ENCODE results near the gene CAPRIN1.
"Not testable (repeated sequence)": the region's sequence is repeated elsewhere in the genome, so short reads cannot be mapped to it uniquely, and the experiment has no call there.

Gene CAPRIN1

GRCh38 chr11:34050581-34051348 lies 766 bp upstream of the CAPRIN1 start:
- peak overlapping the region; percentile 73 for H3K4me3 ChIP-seq (ENCODE audit: low read length)
- TF ChIP-seq CTCF (conservative IDR thresholded peaks at IDR 0.05; ENCODE audit: low read length), result no peak
- peak; percentile 77 for DNase-seq (ENCODE audit: low read depth)

GRCh38 chr11:34052036-34052607 lies 591 bp downstream of the CAPRIN1 start:
- TF ChIP-seq CTCF (conservative IDR thresholded peaks at IDR 0.05; ENCODE audit: low read length), result no peak
- peak; percentile 80 for DNase-seq (ENCODE audit: low read depth)
- peak overlapping the region; percentile 89 for H3K4me3 ChIP-seq (ENCODE audit: low read length)

- no peak for TF ChIP-seq CTCF (conservative IDR thresholded peaks at IDR 0.05; ENCODE audit: low read length)
- DNase-seq (ENCODE audit: low read depth), result no peak
- peak overlapping the region; percentile 89 for H3K4me3 ChIP-seq (ENCODE audit: low read length)
Observed at GRCh38 chr11:34052608-34053160, 1.2 kb downstream of the CAPRIN1 start.

GRCh38 chr11:34053161-34053686 lies 1.7 kb downstream of the CAPRIN1 start:
- TF ChIP-seq CTCF (conservative IDR thresholded peaks at IDR 0.05; ENCODE audit: low read length), result no peak
- peak; percentile 74 for DNase-seq (ENCODE audit: low read depth)

GRCh38 chr11:34054351-34054750 lies 2.8 kb downstream of the CAPRIN1 start:
- DNase-seq (ENCODE audit: low read depth), result not testable (repeated sequence)
- H3K4me3 ChIP-seq (ENCODE audit: low read length), result peak overlapping the region; percentile 89

More at GRCh38 chr11:34053161-34053686, 1.7 kb downstream of the CAPRIN1 start:
- H3K4me3 ChIP-seq (ENCODE audit: low read length), result peak overlapping the region; percentile 89

- TF ChIP-seq CTCF (conservative IDR thresholded peaks at IDR 0.05; ENCODE audit: low read length), result no peak
- no peak overlapping the region for H3K4me3 ChIP-seq (ENCODE audit: low read length)
- DNase-seq (ENCODE audit: low read depth), result no peak
Observed at GRCh38 chr11:34055218-34056000, 3.9 kb downstream of the CAPRIN1 start.

- DNase-seq (ENCODE audit: low read depth), result no peak
- no peak overlapping the region for H3K4me3 ChIP-seq (ENCODE audit: low read length)
- TF ChIP-seq CTCF (conservative IDR thresholded peaks at IDR 0.05; ENCODE audit: low read length), result no peak
Observed at GRCh38 chr11:34056672-34057071, 5.1 kb downstream of the CAPRIN1 start.

All from AG10803 (cell line).